HEK293T (cell line): Measurements from ENCODE around the gene APBB2.

ENCODE experiments used
- CTCF ChIA-PET: fragments of 350-600 bp; formaldehyde crosslinking; extraction: SDS; loops from one replicate; lab custom pipeline; 2021; ENCODE audit warnings: antibody characterized with exemption, inconsistent platforms; lab: Yijun Ruan, JAX
- POLR2A ChIA-PET: fragments of 350-600 bp; formaldehyde crosslinking; extraction: SDS; loops from one replicate; lab custom pipeline; 2020; ENCODE audit warnings: antibody characterized with exemption, inconsistent platforms; lab: Yijun Ruan, JAX
- DNase-seq: peaks from one replicate; pipeline ENCODE4 v3.0.0; 2012; ENCODE audit warnings: mixed read lengths; ENCODE audit errors: extremely low spot score
- ARNT ChIP-seq: fragments of 450-650 bp; IDR thresholded peaks from 2 replicates; pipeline ENCODE4 v1.6.1; 2017; ENCODE audit warnings: mild to moderate bottlenecking
- BHLHE40 ChIP-seq: fragments of 450-650 bp; IDR thresholded peaks from 2 replicates; pipeline ENCODE4 v1.6.1; 2016; ENCODE audit warnings: mild to moderate bottlenecking, moderate library complexity, borderline replicate concordance
- CTBP1 ChIP-seq: fragments of 450-650 bp; IDR thresholded peaks from 2 replicates; pipeline ENCODE4 v1.6.1; 2016; ENCODE audit warnings: borderline replicate concordance
- ELF4 ChIP-seq: fragments of 450-650 bp; IDR thresholded peaks from 2 replicates; pipeline ENCODE4 v1.6.1; 2017; ENCODE audit warnings: antibody characterized with exemption
- FOXA1 ChIP-seq: fragments of 450-650 bp; IDR thresholded peaks from 2 replicates; pipeline ENCODE4 v1.6.1; 2016; ENCODE audit warnings: mild to moderate bottlenecking
- FOXK2 ChIP-seq: fragments of 450-650 bp; IDR thresholded peaks from 2 replicates; pipeline ENCODE4 v1.6.1; 2016; ENCODE audit warnings: mild to moderate bottlenecking
- FOXM1 ChIP-seq: fragments of 450-650 bp; IDR thresholded peaks from 2 replicates; pipeline ENCODE4 v1.6.1; 2017; ENCODE audit warnings: mild to moderate bottlenecking, borderline replicate concordance
- HDGF ChIP-seq: fragments of 450-650 bp; IDR thresholded peaks from 2 replicates; pipeline ENCODE4 v1.6.1; 2017; ENCODE audit warnings: antibody characterized with exemption, borderline replicate concordance
- L3MBTL2 ChIP-seq: fragments of 450-650 bp; conservative IDR thresholded peaks from 2 replicates; pipeline ENCODE4 v1.6.1; 2016; ENCODE audit warnings: mild to moderate bottlenecking
- LEF1 ChIP-seq: fragments of 450-650 bp; IDR thresholded peaks from 2 replicates; pipeline ENCODE4 v1.6.1; 2017; ENCODE audit warnings: mild to moderate bottlenecking, borderline replicate concordance
- NFRKB ChIP-seq: fragments of 450-650 bp; IDR thresholded peaks from 2 replicates; pipeline ENCODE4 v1.6.1; 2016; ENCODE audit warnings: mild to moderate bottlenecking, moderate library complexity
- SP1 ChIP-seq: fragments of 450-650 bp; IDR thresholded peaks from 2 replicates; pipeline ENCODE4 v1.6.1; 2017
- SUZ12 ChIP-seq: fragments of 450-650 bp; IDR thresholded peaks from 2 replicates; pipeline ENCODE4 v1.6.1; 2016; ENCODE audit warnings: mild to moderate bottlenecking
- TARDBP ChIP-seq: fragments of 450-650 bp; IDR thresholded peaks from 2 replicates; pipeline ENCODE4 v1.6.1; 2016
- ZNF384 ChIP-seq: fragments of 450-650 bp; IDR thresholded peaks from 2 replicates; pipeline ENCODE4 v1.6.1; 2016
- TF ChIP-seq, protein P1 (sequence below): fragments of 450-650 bp; IDR thresholded peaks from 2 replicates; pipeline ENCODE4 v1.6.1; 2016

The APBB2 gene

GRCh38 chr4:40962551-40963180, 251.7 kb downstream of the APBB2 start:
- ChIA-PET CTCF (no interaction called here), POLR2A (no interaction called here)
- TF ChIP-seq SP1 (no peak), ARNT (no peak), ZNF384 (no peak), TARDBP (no peak), BHLHE40 (no peak), FOXK2 (no peak), CTBP1 (no peak)
- no peak for DNase-seq

- CTCF ChIA-PET = no interaction called here
- TF ChIP-seq FOXK2 = no peak
- no peak for TF ChIP-seq L3MBTL2
- TF ChIP-seq SUZ12 = no peak
- TF ChIP-seq FOXA1 = no peak
- TF ChIP-seq, protein P1, sequence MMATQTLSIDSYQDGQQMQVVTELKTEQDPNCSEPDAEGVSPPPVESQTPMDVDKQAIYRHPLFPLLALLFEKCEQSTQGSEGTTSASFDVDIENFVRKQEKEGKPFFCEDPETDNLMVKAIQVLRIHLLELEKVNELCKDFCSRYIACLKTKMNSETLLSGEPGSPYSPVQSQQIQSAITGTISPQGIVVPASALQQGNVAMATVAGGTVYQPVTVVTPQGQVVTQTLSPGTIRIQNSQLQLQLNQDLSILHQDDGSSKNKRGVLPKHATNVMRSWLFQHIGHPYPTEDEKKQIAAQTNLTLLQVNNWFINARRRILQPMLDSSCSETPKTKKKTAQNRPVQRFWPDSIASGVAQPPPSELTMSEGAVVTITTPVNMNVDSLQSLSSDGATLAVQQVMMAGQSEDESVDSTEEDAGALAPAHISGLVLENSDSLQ = no peak
- TF ChIP-seq NFRKB = no peak
- no peak for TF ChIP-seq ARNT
- no peak for TF ChIP-seq CTBP1
- no peak for DNase-seq
- POLR2A ChIA-PET = no interaction called here
These were observed 253.4 kb downstream of the APBB2 start for GRCh38 chr4:40960941-40961340.

- TF ChIP-seq FOXK2 (no peak), NFRKB (no peak), FOXM1 (no peak), SUZ12 (no peak), SP1 (no peak), L3MBTL2 (no peak), HDGF (no peak), TARDBP (no peak), CTBP1 (no peak), ZNF384 (no peak), FOXA1 (no peak), ELF4 (no peak)
- TF ChIP-seq, protein P1 = no peak
- DNase-seq = no peak
- ChIA-PET CTCF (no interaction called here), POLR2A (no interaction called here)
These were observed 257.1 kb downstream of the APBB2 start for GRCh38 chr4:40957281-40957680.

GRCh38 chr4:40956721-40957255, 257.6 kb downstream of the APBB2 start:
- ChIA-PET CTCF (interaction anchor here (0.7 kb wide), 1 partner anchor 258 kb away, joined by 4 read pairs; no protein-coding TSS in a partner anchor), POLR2A (no interaction called here)
- no peak for TF ChIP-seq SUZ12
- no peak for TF ChIP-seq FOXK2
- TF ChIP-seq SP1 = no peak
- TF ChIP-seq ZNF384 = no peak
- no peak for TF ChIP-seq TARDBP
- TF ChIP-seq ELF4 = no peak
- no peak for TF ChIP-seq FOXA1
- TF ChIP-seq, protein P1 = no peak
- TF ChIP-seq ARNT = no peak
- no peak for TF ChIP-seq FOXM1
- TF ChIP-seq LEF1 = no peak
- TF ChIP-seq BHLHE40 = no peak
- TF ChIP-seq L3MBTL2 = no peak
- no peak for TF ChIP-seq NFRKB
- TF ChIP-seq HDGF = no peak
- no peak for TF ChIP-seq CTBP1
- DNase-seq = no peak

DNA sequence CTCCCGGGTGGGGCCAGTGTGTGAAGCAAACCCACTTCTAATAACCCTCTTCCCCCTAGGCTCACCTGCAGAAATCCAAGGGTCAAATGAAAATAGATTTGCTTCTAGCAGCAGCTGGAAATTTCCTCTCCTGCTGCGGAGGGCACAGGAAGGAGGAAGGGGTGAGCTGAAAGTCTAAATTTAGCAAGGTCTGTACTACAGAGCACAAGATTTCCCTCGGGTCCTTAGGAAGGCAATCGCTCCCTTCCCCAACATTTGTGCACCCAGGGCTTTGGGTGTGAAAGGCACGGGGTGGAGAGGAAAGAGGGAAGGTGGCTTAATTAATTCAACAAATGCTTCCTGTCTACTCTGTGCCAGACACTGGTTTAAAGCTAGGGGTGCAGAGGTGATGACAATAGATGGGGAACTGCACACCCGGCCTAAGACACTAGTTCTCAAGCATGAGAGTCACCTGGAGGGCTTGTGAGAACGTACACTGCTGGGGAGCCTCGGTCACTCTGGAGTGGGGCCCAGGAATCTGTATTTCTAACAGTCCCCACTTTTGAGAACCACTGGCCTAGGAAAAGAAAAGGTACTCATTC, 260.2 kb downstream of the APBB2 start:
- DNase-seq = no peak
- CTCF ChIA-PET = interaction anchor here (0.5 kb wide), 1 partner anchor 270 kb away, joined by 4 read pairs; no protein-coding TSS in a partner anchor
- TF ChIP-seq ZNF384 (no peak), HDGF (no peak), L3MBTL2 (no peak), FOXK2 (no peak), BHLHE40 (no peak), SP1 (no peak), FOXM1 (no peak), LEF1 (no peak)
- POLR2A ChIA-PET = no interaction called here

GRCh38 chr4:40953283-40954087, 260.9 kb downstream of the APBB2 start:
- TF ChIP-seq TARDBP (no peak), BHLHE40 (no peak), LEF1 (no peak), SUZ12 (no peak), FOXA1 (no peak), SP1 (no peak), NFRKB (no peak), L3MBTL2 (no peak), ARNT (no peak), ZNF384 (no peak), CTBP1 (no peak), FOXM1 (no peak), HDGF (no peak)
- TF ChIP-seq, protein P1 = no peak
- CTCF ChIA-PET = no interaction called here
- POLR2A ChIA-PET = no interaction called here

More at GRCh38 chr4:40953283-40954087, 260.9 kb downstream of the APBB2 start:
- no peak for DNase-seq
